GM12878 (cell line): ENCODE data around the gene RBM4. TPM values are rescaled to one million over a fixed set of nuclear protein-coding genes. Genes with fewer than 3 reads are reported as not detected.

Source experiments
- ATAC-seq: fragments of 200-7000 bp; cut with Tn5 transposase; 3 replicates; pipeline ENCODE4 v1.9.1; 2020; ENCODE audit warnings: mild to moderate bottlenecking, moderate library complexity
- BruUV-seq: library from RNA; stranded (reverse); fragments of 400-500 nt; replicated peaks from 2 replicates; lab custom pipeline; 2021; lab: Mats Ljungman, UMichigan
- CTCF ChIA-PET: fragments of 300-600 bp; sonication (Branson Sonifier 250); formaldehyde crosslinking; extraction: SDS; loops from one replicate; lab custom pipeline; 2021; ENCODE audit warnings: inconsistent platforms; lab: Yijun Ruan, JAX
- POLR2A ChIA-PET: fragments of 350-600 bp; formaldehyde crosslinking; extraction: SDS; loops from one replicate; lab custom pipeline; 2021; ENCODE audit warnings: inconsistent platforms; lab: Charles Lee
- RAD21 ChIA-PET: fragments of 300-600 bp; sonication (Branson Sonifier 250); formaldehyde crosslinking; loops from one replicate; lab custom pipeline; 2023; ENCODE audit warnings: antibody characterized with exemption; ENCODE audit not compliant: unreplicated experiment; lab: Charles Lee
- SMC1A ChIA-PET: fragments of 300-600 bp; sonication (Branson Sonifier 250); formaldehyde crosslinking; loops from one replicate; lab custom pipeline; 2023; ENCODE audit not compliant: unreplicated experiment, uncharacterized antibody; lab: Charles Lee
- DNase-seq: peaks from one replicate; pipeline ENCODE4 v3.0.0-alpha.2; 2011; ENCODE audit warnings: low read depth, low spot score
- FAIRE-seq: peaks from 3 replicates; lab custom pipeline; 2011; peaks lifted over from hg19 to GRCh38; lab: Jason Lieb, UNC
- H2AFZ ChIP-seq: 2 replicates; pipeline ENCODE4 v1.6.0; 2011; ENCODE audit warnings: low read depth, low read length, control low read depth; ENCODE audit not compliant: control insufficient read depth
- H3K27ac ChIP-seq: 2 replicates; pipeline ENCODE4 v1.5.1; 2011; ENCODE audit warnings: control low read depth; ENCODE audit not compliant: control insufficient read depth, insufficient read depth
- H3K27me3 ChIP-seq, 2 experiments: replicated peaks in 1 of 2; 2 replicates each; pipeline versions ENCODE4 v1.6.0 to v1.6.1; 2011; ENCODE audit warnings: low read length in 1 of 2; ENCODE audit not compliant: control insufficient read depth in 2 of 2, insufficient read depth in 2 of 2
- H3K36me3 ChIP-seq, 2 experiments: 2 replicates each; pipeline ENCODE4 v1.5.1; 2011; ENCODE audit warnings: low read length in 1 of 2; ENCODE audit not compliant: control insufficient read depth in 2 of 2, insufficient read depth in 2 of 2
- H3K4me1 ChIP-seq: 2 replicates; pipeline ENCODE4 v1.6.1; 2011; ENCODE audit warnings: mild to moderate bottlenecking, low read length, moderate library complexity, mixed read lengths; ENCODE audit not compliant: control insufficient read depth, insufficient read depth
- H3K4me2 ChIP-seq: 2 replicates; pipeline ENCODE4 v1.6.0; 2011; ENCODE audit warnings: control low read depth; ENCODE audit not compliant: control insufficient read depth, insufficient read depth
- H3K4me3 ChIP-seq: fragments of 200-600 bp; sonication (generic); 2 replicates; pipeline ENCODE4 v1.5.1; 2016
- H3K79me2 ChIP-seq: 2 replicates; pipeline ENCODE4 v1.6.0; 2011; ENCODE audit warnings: low read length; ENCODE audit not compliant: control insufficient read depth, insufficient read depth
- H3K9ac ChIP-seq: 2 replicates; pipeline ENCODE4 v1.8.0; 2011; ENCODE audit warnings: low read length, control low read depth, mixed read lengths; ENCODE audit not compliant: control insufficient read depth, insufficient read depth
- H3K9me3 ChIP-seq: replicated peaks from 3 replicates; pipeline ENCODE4 v1.5.1; 2011; ENCODE audit warnings: mild to moderate bottlenecking, low read length; ENCODE audit not compliant: control insufficient read depth, insufficient read depth
- H4K20me1 ChIP-seq: 2 replicates; pipeline ENCODE4 v1.6.0; 2011; ENCODE audit not compliant: control insufficient read depth, insufficient read depth
- BRCA1 ChIP-seq: IDR thresholded peaks from 2 replicates; pipeline ENCODE4 v1.6.1; 2011; ENCODE audit warnings: low read depth, low read length, improper control_type of control experiment
- CHD1 ChIP-seq: IDR thresholded peaks from 2 replicates; pipeline ENCODE4 v1.6.1; 2012; ENCODE audit warnings: low read depth, low read length, improper control_type of control experiment
- EGR1 ChIP-seq, 2 experiments: IDR thresholded peaks; 1 replicate in 1 of 2; 2 replicates in 1 of 2; pipeline ENCODE4 v1.6.1; 2011 to 2012; ENCODE audit warnings: low read depth in 2 of 2, low read length in 2 of 2, borderline replicate concordance in 1 of 2, mild to moderate bottlenecking in 1 of 2, moderate library complexity in 1 of 2
- KLF5 ChIP-seq: fragments of 450-650 bp; IDR thresholded peaks from 2 replicates; pipeline ENCODE4 v1.6.1; 2014; ENCODE audit warnings: mild to moderate bottlenecking; ENCODE audit not compliant: partially characterized antibody
- MEF2B ChIP-seq: fragments of 450-650 bp; IDR thresholded peaks from 2 replicates; pipeline ENCODE4 v1.6.1; 2018; ENCODE audit warnings: mild to moderate bottlenecking, moderate library complexity; ENCODE audit not compliant: partially characterized antibody, poor library complexity, severe bottlenecking
- MYB ChIP-seq: fragments of 150-350 bp; IDR thresholded peaks from 2 replicates; pipeline ENCODE4 v1.6.1; 2014; ENCODE audit warnings: mild to moderate bottlenecking, low read depth, low read length, borderline replicate concordance
- POLR2A ChIP-seq: IDR thresholded peaks from 2 replicates; pipeline ENCODE4 v1.6.1; 2011; ENCODE audit warnings: low read depth, mild to moderate bottlenecking, low read length
- POLR2AphosphoS2 ChIP-seq: IDR thresholded peaks from 2 replicates; pipeline ENCODE4 v1.6.1; 2011; ENCODE audit warnings: low read depth, mild to moderate bottlenecking, low read length, improper control_type of control experiment, moderate library complexity
- RBBP5 ChIP-seq: fragments of 200-600 bp; sonication (generic); conservative IDR thresholded peaks from 2 replicates; pipeline ENCODE4 v1.6.1; 2016
- SIX5 ChIP-seq: IDR thresholded peaks from 2 replicates; pipeline ENCODE4 v1.6.1; 2011; ENCODE audit warnings: mild to moderate bottlenecking, low read depth, low read length, moderate library complexity; ENCODE audit not compliant: severe bottlenecking
- SRF ChIP-seq, 2 experiments: IDR thresholded peaks; 2 replicates each; pipeline ENCODE4 v1.6.1; 2011; ENCODE audit warnings: low read depth in 2 of 2, low read length in 2 of 2, mild to moderate bottlenecking in 1 of 2, moderate library complexity in 1 of 2
- TARDBP ChIP-seq: IDR thresholded peaks from 2 replicates; pipeline ENCODE4 v1.6.1; 2016; ENCODE audit warnings: borderline replicate concordance
- TCF12 ChIP-seq: IDR thresholded peaks from 2 replicates; pipeline ENCODE4 v1.6.1; 2011; ENCODE audit warnings: low read depth, mild to moderate bottlenecking, low read length
- ZNF207 ChIP-seq: fragments of 450-650 bp; IDR thresholded peaks from 2 replicates; pipeline ENCODE4 v1.6.1; 2014; ENCODE audit warnings: antibody characterized with exemption, mild to moderate bottlenecking, borderline replicate concordance
- ZZZ3 ChIP-seq: IDR thresholded peaks from 2 replicates; pipeline ENCODE4 v1.6.1; 2011; ENCODE audit warnings: low read depth; ENCODE audit not compliant: control insufficient read depth, insufficient read length
- WGBS: methylation state at CpG from one replicate; pipeline ENCODE4 v1.1.6; 2016; ENCODE audit warnings: low lambda C conversion rate; ENCODE audit not compliant: insufficient replicate concordance, insufficient coverage; ENCODE audit errors: missing lambda C conversion rate; 5-methylcytosine and 5-hydroxymethylcytosine counted together
- in situ Hi-C: fragments of 300-500 bp; cut with MboI; formaldehyde crosslinking; loops from 9 replicates; pipeline ENCODE4 v1.14.3; 2018; ENCODE audit warnings: mixed read lengths
- intact Hi-C: fragments of 100-400 bp; cut with micrococcal nuclease; formaldehyde crosslinking; loops from one replicate; pipeline ENCODE4 v1.14.2; 2022; ENCODE audit not compliant: unreplicated experiment
- polyA plus RNA-seq, 11 experiments: library from polyadenylated mRNA; depleted of rRNA in 4 of 11; unstranded in 6 of 11; stranded (reverse) in 5 of 11; fragments of >200 nt; fragmentation: Nextera tagmentation in 4 of 11; fragmentation: Illumina TruSeq in 1 of 11; extraction: Ambion mirVana in 4 of 11; extraction: Trizol in 1 of 11; gene quantifications; 1 replicate in 1 of 11; 2 replicates in 10 of 11; pipeline versions ENCODE4 v1.2.1 to v1.2.3, GENCODE V29; 2011 to 2016; ENCODE audit warnings: inconsistent platforms in 2 of 11, missing spikeins in 2 of 11, low read depth in 1 of 11
- total RNA-seq, 4 experiments: library from RNA; depleted of rRNA in 3 of 4; stranded (reverse); fragments of >200 nt in 3 of 4; fragmentation: Illumina TruSeq in 1 of 4; extraction: Trizol in 1 of 4; gene quantifications; 2 replicates each; pipeline versions ENCODE4 v1.2.1 to v1.2.3, GENCODE V29; 2013 to 2021
- TF ChIP-seq, protein P1 (sequence below): fragments of 450-650 bp; IDR thresholded peaks from 2 replicates; pipeline ENCODE4 v1.6.1; 2016; ENCODE audit warnings: mild to moderate bottlenecking
- TF ChIP-seq, protein P2 (sequence below): fragments of 450-650 bp; IDR thresholded peaks from 2 replicates; pipeline ENCODE4 v1.6.1; 2014; ENCODE audit warnings: mild to moderate bottlenecking
- TF ChIP-seq, protein P3 (sequence below): fragments of 450-650 bp; conservative IDR thresholded peaks from 2 replicates; pipeline ENCODE4 v1.6.1; 2017; ENCODE audit warnings: mild to moderate bottlenecking, moderate library complexity

RBM4 gene
- total and polyA plus RNA-seq, 10 of the 15 experiments (the other 5 are each of a cell fraction or from before 2014, with no cell fraction given) = 105 to 224 (median 138) TPM

DNA sequence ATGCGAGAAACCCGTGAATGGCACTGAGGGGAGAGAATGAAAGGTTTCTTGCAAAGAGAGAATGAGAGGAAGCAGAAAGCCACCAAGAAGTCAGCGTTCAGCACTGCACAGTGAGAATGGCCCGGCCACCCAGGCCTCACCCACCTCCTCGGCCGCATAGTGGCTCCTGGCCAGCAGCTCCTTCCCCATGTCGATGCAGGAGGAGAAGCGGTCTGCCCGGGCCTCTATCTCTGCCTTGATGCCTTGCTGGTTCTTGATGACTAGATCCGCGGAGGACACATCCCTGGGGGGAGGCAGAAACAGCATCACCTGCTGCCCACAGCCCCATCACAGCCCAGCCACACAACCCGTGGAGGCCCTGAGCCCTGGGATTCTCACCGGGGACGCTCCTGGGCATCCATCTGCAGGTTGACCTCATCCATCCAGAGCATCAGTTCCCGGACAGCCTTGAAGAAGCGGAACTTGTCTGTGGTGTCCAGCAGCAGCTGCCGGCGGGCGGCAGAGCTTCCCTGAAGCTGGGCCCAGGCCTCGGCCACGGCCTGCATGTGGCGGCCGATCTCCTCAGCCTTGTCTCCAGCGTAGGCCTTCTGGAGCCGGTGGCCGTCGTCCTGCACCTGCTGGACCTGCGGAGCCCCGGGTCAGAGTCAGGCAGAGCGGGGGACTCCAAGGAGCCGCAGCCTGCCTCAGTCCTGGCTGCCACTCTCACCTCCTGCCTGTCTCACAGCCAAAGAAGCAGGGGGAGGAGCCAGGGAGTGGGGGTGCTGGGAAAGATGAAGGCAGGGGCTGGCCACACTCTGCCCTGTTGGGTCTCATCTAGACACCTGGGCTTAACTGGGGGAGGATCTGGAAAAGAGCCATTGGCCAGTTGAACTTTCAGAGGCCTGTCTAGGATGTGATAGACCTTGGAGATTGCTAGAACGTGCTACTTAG, 51.4 kb downstream of the RBM4 start:
- ChIA-PET SMC1A (no interaction called here), CTCF (interaction anchor here (1.0 to 2.8 kb wide), 3 partner anchors 11 to 144 kb away, joined by 3 to 6 read pairs (median 3); no protein-coding TSS in a partner anchor), POLR2A (no interaction called here), RAD21 (interaction anchor here (1.2 kb wide), 1 partner anchor 194 kb away, joined by 3 read pairs; no protein-coding TSS in a partner anchor)
- Histone ChIP-seq H3K27me3 (no peaks in the 10 kb centered on the region; a peak in 1 of 4 replicates), H3K27ac (no peak overlapping the region), H3K4me1 (no peaks in the 10 kb centered on the region), H3K9ac (no peak overlapping the region), H3K4me3 (no peak overlapping the region), H3K9me3 (no peaks in the 10 kb centered on the region), H3K79me2 (no peaks in the 10 kb centered on the region), H3K36me3 (no peaks in the 10 kb centered on the region), H4K20me1 (no peaks in the 10 kb centered on the region), H2AFZ (no peak overlapping the region), H3K4me2 (no peak overlapping the region)
- in situ Hi-C loops = loop anchor here (5.0 kb wide), 2 partner anchors 142 to 192 kb away; no protein-coding TSS in a partner anchor
- intact Hi-C loops = no loop called here
- TF ChIP-seq KLF5 (no peak), ZNF207 (no peak), SIX5 (no peak), BRCA1 (no peak), EGR1 (IDR thresholded peaks at IDR 0.05; ENCODE audit: borderline replicate concordance in 1 of 2, low read depth in 2 of 2, low read length in 2 of 2) (no peak), RBBP5 (no peak), TCF12 (no peak), MEF2B (no peak), POLR2A (no peak), MYB (no peak), ZZZ3 (no peak), TARDBP (no peak), POLR2AphosphoS2 (no peak), CHD1 (no peak), SRF (IDR thresholded peaks at IDR 0.05; ENCODE audit: low read depth in 2 of 2, low read length in 2 of 2) (no peak)
- TF ChIP-seq, protein P1, sequence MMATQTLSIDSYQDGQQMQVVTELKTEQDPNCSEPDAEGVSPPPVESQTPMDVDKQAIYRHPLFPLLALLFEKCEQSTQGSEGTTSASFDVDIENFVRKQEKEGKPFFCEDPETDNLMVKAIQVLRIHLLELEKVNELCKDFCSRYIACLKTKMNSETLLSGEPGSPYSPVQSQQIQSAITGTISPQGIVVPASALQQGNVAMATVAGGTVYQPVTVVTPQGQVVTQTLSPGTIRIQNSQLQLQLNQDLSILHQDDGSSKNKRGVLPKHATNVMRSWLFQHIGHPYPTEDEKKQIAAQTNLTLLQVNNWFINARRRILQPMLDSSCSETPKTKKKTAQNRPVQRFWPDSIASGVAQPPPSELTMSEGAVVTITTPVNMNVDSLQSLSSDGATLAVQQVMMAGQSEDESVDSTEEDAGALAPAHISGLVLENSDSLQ = no peak
- TF ChIP-seq, protein P2, sequence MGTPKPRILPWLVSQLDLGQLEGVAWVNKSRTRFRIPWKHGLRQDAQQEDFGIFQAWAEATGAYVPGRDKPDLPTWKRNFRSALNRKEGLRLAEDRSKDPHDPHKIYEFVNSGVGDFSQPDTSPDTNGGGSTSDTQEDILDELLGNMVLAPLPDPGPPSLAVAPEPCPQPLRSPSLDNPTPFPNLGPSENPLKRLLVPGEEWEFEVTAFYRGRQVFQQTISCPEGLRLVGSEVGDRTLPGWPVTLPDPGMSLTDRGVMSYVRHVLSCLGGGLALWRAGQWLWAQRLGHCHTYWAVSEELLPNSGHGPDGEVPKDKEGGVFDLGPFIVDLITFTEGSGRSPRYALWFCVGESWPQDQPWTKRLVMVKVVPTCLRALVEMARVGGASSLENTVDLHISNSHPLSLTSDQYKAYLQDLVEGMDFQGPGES = no peak
- TF ChIP-seq, protein P3, sequence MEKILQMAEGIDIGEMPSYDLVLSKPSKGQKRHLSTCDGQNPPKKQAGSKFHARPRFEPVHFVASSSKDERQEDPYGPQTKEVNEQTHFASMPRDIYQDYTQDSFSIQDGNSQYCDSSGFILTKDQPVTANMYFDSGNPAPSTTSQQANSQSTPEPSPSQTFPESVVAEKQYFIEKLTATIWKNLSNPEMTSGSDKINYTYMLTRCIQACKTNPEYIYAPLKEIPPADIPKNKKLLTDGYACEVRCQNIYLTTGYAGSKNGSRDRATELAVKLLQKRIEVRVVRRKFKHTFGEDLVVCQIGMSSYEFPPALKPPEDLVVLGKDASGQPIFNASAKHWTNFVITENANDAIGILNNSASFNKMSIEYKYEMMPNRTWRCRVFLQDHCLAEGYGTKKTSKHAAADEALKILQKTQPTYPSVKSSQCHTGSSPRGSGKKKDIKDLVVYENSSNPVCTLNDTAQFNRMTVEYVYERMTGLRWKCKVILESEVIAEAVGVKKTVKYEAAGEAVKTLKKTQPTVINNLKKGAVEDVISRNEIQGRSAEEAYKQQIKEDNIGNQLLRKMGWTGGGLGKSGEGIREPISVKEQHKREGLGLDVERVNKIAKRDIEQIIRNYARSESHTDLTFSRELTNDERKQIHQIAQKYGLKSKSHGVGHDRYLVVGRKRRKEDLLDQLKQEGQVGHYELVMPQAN = no peak
- no TSS peak for BruUV-seq
- WGBS = 53% methylated on average over 31 of the region's 32 CpGs
- DNase-seq (no peak), FAIRE-seq (no peak), ATAC-seq (no peak)
